IPS-15b (cell line): ENCODE data around the gene PLXND1.

Experiments
- H3K27me3 ChIP-seq: one replicate; pipeline ENCODE4 v1.6.1; 2013; ENCODE audit warnings: low read length; ENCODE audit not compliant: control insufficient read depth, insufficient read depth
- H3K36me3 ChIP-seq: one replicate; pipeline ENCODE4 v1.6.1; 2013; ENCODE audit warnings: low read length; ENCODE audit not compliant: control insufficient read depth, insufficient read depth
- H3K4me1 ChIP-seq: one replicate; pipeline ENCODE4 v1.6.1; 2013; ENCODE audit warnings: mild to moderate bottlenecking, low read length; ENCODE audit not compliant: control insufficient read depth, insufficient read depth
- H3K4me3 ChIP-seq: one replicate; pipeline ENCODE4 v1.5.1; 2013; ENCODE audit warnings: low read depth, low read length
- H3K9ac ChIP-seq: one replicate; pipeline ENCODE4 v1.6.1; 2013; ENCODE audit warnings: low read depth, mild to moderate bottlenecking, low read length
- H3K9me3 ChIP-seq: one replicate; pipeline ENCODE4 v1.6.1; 2013; ENCODE audit warnings: mild to moderate bottlenecking, low read length; ENCODE audit not compliant: control insufficient read depth, insufficient read depth

PLXND1 gene

GRCh38 chr3:129560911-129561594 lies 45.4 kb downstream of the PLXND1 start:
- Histone ChIP-seq H3K27me3 (no peaks in the 10 kb centered on the region), H3K4me1 (peaks cover 6% of the 10 kb centered on the region), H3K9ac (no peak overlapping the region), H3K36me3 (peaks cover 9% of the 10 kb centered on the region), H3K9me3 (no peaks in the 10 kb centered on the region), H3K4me3 (no peak overlapping the region)

- Histone ChIP-seq H3K27me3 (no peaks in the 10 kb centered on the region), H3K36me3 (peaks cover 3% of the 10 kb centered on the region), H3K4me1 (peaks cover 6% of the 10 kb centered on the region), H3K9ac (no peak overlapping the region), H3K9me3 (no peaks in the 10 kb centered on the region), H3K4me3 (no peak overlapping the region)
These were observed 46.1 kb downstream of the PLXND1 start for GRCh38 chr3:129560269-129560787.

GRCh38 chr3:129559565-129560079 lies 46.9 kb downstream of the PLXND1 start:
- Histone ChIP-seq H3K4me1 (peaks cover 6% of the 10 kb centered on the region), H3K4me3 (no peak overlapping the region), H3K9ac (no peak overlapping the region), H3K36me3 (peaks cover 3% of the 10 kb centered on the region), H3K27me3 (no peaks in the 10 kb centered on the region), H3K9me3 (no peaks in the 10 kb centered on the region)

- Histone ChIP-seq H3K9me3 (no peaks in the 10 kb centered on the region), H3K4me1 (peaks cover 6% of the 10 kb centered on the region), H3K9ac (no peak overlapping the region), H3K4me3 (no peak overlapping the region), H3K27me3 (no peaks in the 10 kb centered on the region), H3K36me3 (peaks cover 3% of the 10 kb centered on the region)
These were observed 47.5 kb downstream of the PLXND1 start for GRCh38 chr3:129558772-129559564.

- Histone ChIP-seq H3K9me3 (no peaks in the 10 kb centered on the region), H3K36me3 (peaks cover 3% of the 10 kb centered on the region), H3K4me1 (peaks cover 6% of the 10 kb centered on the region)
These were observed 48.2 kb downstream of the PLXND1 start for GRCh38 chr3:129558081-129558771.

GRCh38 chr3:129557548-129557894 lies 49.0 kb downstream of the PLXND1 start:
- H3K4me1 ChIP-seq = peaks cover 6% of the 10 kb centered on the region

More at GRCh38 chr3:129558081-129558771, 48.2 kb downstream of the PLXND1 start:
- Histone ChIP-seq H3K4me3 (no peak overlapping the region), H3K9ac (no peak overlapping the region), H3K27me3 (no peaks in the 10 kb centered on the region)

GRCh38 chr3:129556890-129557547 lies 49.5 kb downstream of the PLXND1 start:
- no peak overlapping the region for H3K4me3 ChIP-seq
- no peak overlapping the region for H3K9ac ChIP-seq
- H3K9me3 ChIP-seq = no peaks in the 10 kb centered on the region
- H3K36me3 ChIP-seq = peaks cover 3% of the 10 kb centered on the region
- peaks cover 6% of the 10 kb centered on the region for H3K4me1 ChIP-seq
- H3K27me3 ChIP-seq = no peaks in the 10 kb centered on the region

More at GRCh38 chr3:129557548-129557894, 49.0 kb downstream of the PLXND1 start:
- Histone ChIP-seq H3K36me3 (peaks cover 3% of the 10 kb centered on the region), H3K27me3 (no peaks in the 10 kb centered on the region), H3K4me3 (no peak overlapping the region), H3K9me3 (no peaks in the 10 kb centered on the region), H3K9ac (no peak overlapping the region)

GRCh38 chr3:129556358-129556695 lies 50.1 kb downstream of the PLXND1 start:
- Histone ChIP-seq H3K9me3 (no peaks in the 10 kb centered on the region), H3K4me1 (peaks cover 6% of the 10 kb centered on the region), H3K9ac (no peak overlapping the region), H3K27me3 (no peaks in the 10 kb centered on the region), H3K4me3 (no peak overlapping the region), H3K36me3 (peaks cover 3% of the 10 kb centered on the region)

GRCh38 chr3:129555616-129556357 lies 50.7 kb downstream of the PLXND1 start:
- Histone ChIP-seq H3K9me3 (no peaks in the 10 kb centered on the region), H3K4me1 (peaks cover 6% of the 10 kb centered on the region), H3K27me3 (no peaks in the 10 kb centered on the region), H3K36me3 (peaks cover 3% of the 10 kb centered on the region), H3K4me3 (no peak overlapping the region), H3K9ac (no peak overlapping the region)

DNA sequence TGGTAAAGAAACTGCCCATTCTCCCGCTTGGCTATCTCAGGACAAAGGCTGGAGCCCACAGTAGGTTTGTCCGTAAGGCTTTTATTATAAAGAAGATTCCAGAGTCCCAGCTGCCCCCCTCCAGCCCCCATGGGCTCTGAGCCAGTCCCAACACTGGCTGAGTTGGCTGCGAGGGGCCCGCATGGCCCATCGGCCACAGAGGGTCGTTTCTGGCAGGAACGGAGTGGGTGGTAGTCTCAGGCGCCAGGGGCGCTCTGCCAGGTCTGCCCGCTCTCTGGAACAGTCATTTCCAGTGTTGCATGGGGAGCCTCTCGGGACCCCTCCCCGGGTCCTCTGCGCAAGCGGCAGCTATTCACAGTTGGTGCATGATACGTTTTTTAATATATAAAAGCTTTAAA lies 51.3 kb downstream of the PLXND1 start:
- Histone ChIP-seq H3K4me1 (peaks cover 5% of the 10 kb centered on the region), H3K27me3 (no peaks in the 10 kb centered on the region), H3K36me3 (peaks cover 3% of the 10 kb centered on the region), H3K9me3 (no peaks in the 10 kb centered on the region), H3K4me3 (no peak overlapping the region), H3K9ac (no peak overlapping the region)
